ENCODE data around the gene TMEFF1. TPM values are rescaled to one million over a fixed set of nuclear protein-coding genes. Genes with fewer than 3 reads are reported as not detected.

TMEFF1 gene
- total and polyA plus RNA-seq, 2 of the 8 experiments (the other 6 are each of a cell fraction or from before 2014, with no cell fraction given) = 13.5 to 68.2 TPM

GRCh38 chr9:100452894-100453293 is 20.1 kb upstream of the TMEFF1 start (continued):
- no peak for TF ChIP-seq ATF2 (IDR thresholded peaks at IDR 0.05; ENCODE audit: low read length)
- no peak for TF ChIP-seq KDM4A (IDR thresholded peaks at IDR 0.05; ENCODE audit: low read depth, low read length, severe bottlenecking)
- TF ChIP-seq SUZ12 (IDR thresholded peaks at IDR 0.05; ENCODE audit: low read length) = no peak
- TF ChIP-seq HDAC2 (IDR thresholded peaks at IDR 0.05; ENCODE audit: borderline replicate concordance in 1 of 2, low read depth in 2 of 2, low read length in 2 of 2) = no peak
- TF ChIP-seq RAD21 (IDR thresholded peaks at IDR 0.05 in 1 of 2, conservative IDR thresholded peaks at IDR 0.05 in 1 of 2; ENCODE audit: low read depth in 2 of 2, low read length in 2 of 2) = no peak
